Camera-type eye (tissue), 1 donor: ENCODE results near the gene SOX1. TPM values are rescaled to one million over a fixed set of nuclear protein-coding genes. Genes with fewer than 3 reads are reported as not detected.

Experiments used
- total RNA-seq: library from RNA; depleted of rRNA; stranded (reverse); fragments of >200 nt; gene quantifications from one replicate; pipeline ENCODE4 v1.2.3, GENCODE V29; 2014

The SOX1 gene
- 1.4 TPM for total RNA-seq

GRCh38 chr13:112067116-112067741 lies at the start of gene SOX1:
TSS of gene SOX1 (plus strand) at chr13:112067149. CDS start at chr13:112067659, 510 bp downstream.

